Pons (tissue), 1 donor: ENCODE results near the gene ZNF526.

Experiments
- DNase-seq: peaks from one replicate; pipeline ENCODE4 v3.0.0-alpha.2; 2016; ENCODE audit warnings: low spot score

Gene ZNF526

DNA sequence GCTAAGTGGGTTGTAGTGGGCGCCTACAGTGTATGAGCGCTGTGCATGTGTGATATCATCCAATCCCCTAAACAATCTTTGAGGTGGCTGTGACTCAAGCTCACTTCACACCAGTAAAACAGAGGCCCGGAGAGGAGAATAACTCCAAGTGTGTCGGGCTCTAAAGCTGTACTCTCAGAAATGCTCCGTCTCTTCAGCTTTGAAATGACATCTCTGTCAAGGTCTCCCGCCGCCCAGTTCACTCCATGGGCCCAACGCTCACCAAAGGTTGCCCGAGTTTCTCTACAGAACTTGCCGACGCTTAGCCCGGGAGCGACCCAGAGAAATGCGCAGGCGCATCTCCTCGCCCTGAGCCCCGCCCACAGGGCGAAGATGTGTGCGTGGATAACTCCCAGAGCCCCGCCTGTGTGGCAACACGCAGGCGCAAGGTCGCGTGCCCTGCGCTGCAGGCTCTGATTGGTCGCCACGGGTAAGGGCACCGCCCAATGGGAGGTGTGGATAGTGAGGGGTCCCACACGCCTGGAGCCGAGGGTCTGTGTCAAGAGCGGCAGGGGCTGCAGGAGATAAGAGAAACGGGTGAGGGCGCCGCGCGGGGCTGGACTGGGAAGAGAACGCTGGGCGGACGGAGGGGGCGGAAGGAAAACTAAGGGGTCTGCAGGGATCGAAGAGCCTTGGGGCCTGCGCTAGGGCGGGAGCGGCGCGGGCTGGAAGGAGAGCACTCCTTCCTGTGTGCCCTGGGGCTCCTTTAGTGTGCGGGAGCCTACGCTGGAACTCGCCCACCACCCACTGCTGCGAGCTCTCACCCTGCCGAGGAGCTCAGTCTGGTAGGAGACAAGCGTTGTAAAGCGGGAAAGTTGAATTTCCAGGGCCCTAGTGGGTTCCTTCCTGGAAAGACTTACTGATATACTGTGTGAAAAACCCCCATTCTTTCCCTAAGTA, at the start of gene ZNF526:
Gene ZNF526 (plus strand): TSS at position 501 of the 939 bp plus-strand sequence. CDS start 4,092 bp downstream, outside the sequence.
- peak; percentile 97 for DNase-seq

DNA sequence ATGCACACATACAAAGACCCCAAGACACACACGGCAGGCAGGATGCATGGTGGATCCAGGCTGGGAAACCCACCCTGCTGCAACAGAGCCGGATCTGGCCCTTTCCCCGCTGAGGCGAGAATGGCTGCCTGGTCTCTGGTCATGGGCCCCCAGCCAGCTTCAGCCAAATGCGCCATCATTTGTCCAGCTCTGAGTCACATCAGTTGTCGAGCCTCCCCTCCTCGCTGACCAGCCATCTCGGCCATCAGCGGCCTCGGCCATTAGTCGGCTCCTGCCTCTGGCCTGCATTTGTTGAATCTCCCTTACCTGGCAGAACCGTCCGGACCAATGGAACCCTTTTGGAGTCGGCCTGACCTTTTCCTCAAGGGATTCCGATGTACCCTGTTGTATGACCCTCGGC, 49.4 kb upstream of the ZNF526 start:
- DNase-seq: no peak

DNA sequence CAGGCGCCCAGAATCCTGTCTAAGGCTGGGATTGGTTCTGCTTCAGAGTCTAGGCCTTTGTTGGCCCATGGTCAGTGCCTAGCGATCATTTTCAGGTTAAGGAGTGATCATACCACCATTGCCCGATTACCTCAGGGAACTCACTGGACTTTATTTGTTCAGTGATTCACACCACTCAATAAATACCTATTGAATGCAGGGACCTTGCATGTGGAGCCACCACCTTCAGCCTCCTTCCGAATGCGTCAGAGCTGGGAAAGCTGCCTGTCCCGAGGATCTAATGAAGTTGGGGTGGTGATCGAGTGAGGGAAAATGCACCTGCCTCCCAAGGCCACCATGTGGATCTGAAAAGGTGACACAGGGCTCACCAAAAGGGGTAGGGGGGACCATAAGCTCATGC, 47.9 kb upstream of the ZNF526 start:
- DNase-seq: no peak

DNA sequence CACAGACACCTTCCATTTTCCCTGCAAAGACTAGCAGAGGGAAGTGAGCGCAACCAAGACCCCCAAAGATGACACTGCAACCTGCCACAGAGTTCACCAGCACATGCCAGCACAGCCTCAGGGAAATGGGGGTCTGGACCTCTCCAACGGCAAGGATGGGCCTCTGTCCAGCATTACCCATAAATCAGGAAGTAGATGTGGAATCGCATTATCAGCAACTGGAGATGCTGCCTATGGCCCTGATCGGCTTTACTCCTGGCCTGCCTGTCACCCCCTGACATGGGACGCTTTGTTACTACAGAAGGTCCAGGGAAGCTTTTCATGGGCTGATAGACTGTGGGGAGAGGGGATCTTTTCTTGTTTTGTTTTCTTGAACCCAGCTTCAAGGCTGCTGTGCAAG, 46.4 kb upstream of the ZNF526 start:
- no peak for DNase-seq

- no peak for DNase-seq
Measured at GRCh38 chr19:42174188-42174587, 45.9 kb upstream of the ZNF526 start.

DNA sequence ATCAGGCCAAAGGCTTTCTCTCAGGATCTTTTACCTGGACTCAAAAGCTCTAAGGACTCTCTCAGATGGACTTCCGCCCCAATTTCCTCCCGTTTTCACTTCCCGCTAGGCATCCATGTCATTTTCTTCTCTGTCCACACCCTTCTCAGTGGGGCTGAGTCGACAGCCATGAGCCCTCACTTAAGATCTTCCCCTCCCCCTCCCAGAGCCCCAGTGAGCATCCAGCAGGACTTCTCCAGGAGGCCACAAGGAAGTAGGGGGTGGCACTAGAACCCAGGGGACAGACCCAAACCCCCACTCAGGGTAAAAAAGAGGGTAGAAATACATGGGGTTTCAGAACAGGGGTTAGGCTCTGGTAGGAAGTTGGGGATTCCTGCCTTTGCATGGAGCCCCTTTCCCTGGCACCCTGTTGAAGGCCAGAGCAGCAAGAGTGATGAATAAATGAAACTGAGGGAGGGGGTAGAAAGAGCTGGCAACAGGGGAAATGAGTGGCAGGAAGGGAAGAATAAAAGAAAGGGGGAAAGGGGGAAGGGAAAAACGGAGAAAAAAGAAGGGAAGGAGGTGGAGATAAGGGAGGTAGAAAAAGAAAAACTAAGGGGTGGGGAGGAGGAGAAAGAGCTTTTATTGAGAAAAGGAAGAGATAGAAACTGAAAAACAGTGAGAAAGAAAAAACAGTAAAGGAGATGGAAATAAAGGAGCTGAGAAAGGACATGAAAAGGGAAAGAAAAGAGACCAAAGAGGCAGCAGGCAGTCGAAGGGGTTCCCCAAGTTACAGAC, 45.0 kb upstream of the ZNF526 start:
- no peak for DNase-seq

DNA sequence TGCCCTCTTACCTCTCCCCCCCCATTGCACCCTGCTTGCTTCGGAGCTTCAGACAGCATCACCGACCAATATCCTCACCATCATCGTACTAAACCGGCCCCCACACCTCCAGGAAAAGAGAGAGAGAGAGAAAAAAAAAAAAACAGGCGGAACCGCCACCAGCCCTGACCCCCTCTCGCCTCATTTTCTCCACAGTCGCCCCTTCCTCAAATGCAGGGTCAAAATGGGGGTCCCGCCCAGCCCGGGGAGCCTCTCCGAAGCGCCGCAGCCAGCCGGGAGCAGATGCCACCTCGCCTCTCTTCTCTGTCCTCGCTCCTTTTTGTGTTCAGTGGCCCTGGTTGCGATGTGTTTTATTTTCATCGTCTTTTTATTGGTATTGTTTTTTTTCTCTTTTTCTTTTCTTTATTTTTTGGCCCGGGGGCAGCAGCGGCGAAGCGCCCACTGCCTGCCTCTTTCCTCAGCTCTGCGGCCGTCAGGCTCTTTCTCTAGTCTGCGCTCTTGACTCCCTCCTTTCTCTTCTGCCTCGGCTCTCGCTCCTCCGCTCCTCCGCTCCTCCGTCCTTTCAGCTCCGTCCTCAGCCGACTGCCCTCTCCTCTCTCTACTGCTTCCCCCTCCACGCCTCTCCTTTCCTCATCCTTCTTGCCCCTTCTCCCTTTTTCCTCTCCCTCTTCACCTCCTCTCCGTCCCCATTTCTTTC, 44.0 kb upstream of the ZNF526 start:
- DNase-seq: no peak

GRCh38 chr19:42176649-42176989, 43.5 kb upstream of the ZNF526 start:
- no peak for DNase-seq

- peak; percentile 29 for DNase-seq
Measured at GRCh38 chr19:42176990-42177685, 43.0 kb upstream of the ZNF526 start.

- no peak for DNase-seq
Measured at GRCh38 chr19:42177686-42178019, 42.5 kb upstream of the ZNF526 start.

DNA sequence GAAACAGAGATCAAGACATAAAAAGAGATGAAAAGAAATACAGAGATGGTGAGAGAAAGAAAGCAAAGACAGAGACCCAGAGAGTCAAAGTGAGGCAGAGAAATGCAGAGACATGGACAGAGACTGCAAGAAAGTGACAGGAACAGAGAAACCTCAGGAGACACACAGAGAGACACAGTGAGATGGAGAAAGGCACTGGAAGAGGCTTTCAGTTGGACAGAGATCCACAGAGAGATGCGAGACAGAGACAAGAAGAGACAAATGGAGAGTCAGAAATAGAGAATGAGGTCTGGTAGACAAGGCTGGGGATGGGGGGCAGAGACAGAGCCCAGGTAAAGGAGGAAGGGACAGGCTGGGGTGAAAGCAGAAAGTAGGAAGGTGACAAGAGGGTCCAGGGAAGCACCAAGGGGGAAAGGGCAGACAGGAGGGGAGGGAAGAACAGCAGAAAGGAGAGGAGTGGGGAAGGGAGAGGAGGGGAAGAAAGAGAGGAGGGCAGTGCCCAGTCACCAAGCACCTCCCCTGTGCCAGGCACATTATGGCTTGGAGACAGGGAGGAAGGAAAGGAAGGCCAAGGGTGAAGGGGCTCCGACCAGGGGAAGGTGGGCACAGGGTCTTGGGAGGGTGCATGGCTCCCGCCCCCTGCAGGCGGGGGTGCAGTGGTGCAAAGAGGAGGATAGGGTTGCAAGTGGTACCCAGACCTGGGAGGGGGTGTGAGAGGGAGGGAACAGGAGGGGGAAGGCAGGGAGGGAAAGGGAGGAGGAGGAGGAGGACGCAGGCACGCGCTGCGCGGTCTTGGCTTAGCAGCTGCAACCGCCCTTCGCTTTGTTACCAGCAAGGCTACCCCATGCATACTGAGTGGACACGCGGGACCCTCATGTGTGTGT, 41.1 kb upstream of the ZNF526 start:
- no peak for DNase-seq

- peak; percentile 82 for DNase-seq
Measured at GRCh38 chr19:42184401-42184861, 35.7 kb upstream of the ZNF526 start.

GRCh38 chr19:42185277-42185676, 34.8 kb upstream of the ZNF526 start:
- peak; percentile 35 for DNase-seq

DNA sequence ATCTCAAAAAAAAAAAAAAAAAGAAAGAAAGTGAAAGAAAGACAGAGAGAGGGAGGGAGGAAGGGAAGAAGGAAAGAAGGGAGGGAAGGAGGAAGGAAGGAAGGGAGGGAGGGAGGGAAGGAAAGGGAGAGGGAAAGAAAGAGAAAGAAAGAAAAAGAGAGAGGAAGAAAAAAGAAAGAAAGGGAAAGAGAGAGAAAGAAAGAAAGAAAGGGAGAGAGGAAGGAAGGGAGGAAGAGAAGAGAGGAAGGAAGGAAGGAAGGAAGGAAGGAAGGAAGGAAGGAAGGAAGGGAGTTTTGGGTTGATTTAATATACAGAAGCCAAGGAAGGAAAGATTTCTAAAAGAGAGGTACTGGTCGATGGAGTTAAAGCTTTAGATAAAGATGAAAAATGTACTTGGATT, 31.4 kb upstream of the ZNF526 start:
- no peak for DNase-seq

DNA sequence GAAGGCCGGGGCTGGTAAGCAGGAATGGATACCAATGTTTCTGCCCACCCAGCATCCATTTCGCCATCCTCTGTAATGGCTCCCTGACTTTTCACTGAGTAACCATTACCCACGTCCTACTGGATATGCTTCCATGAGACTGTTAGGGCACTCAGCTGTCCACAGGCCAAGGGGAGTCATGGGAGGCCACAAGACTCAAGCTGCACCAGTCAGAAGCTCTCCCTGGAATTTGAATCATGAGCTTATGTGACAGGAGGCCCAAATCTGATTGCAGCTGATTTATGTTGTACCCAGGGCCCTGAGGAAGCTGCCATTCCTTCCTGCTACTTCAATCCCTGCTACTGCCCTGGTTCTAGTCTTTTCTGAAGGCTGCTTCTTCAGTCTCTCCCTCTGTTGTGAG, 31.0 kb upstream of the ZNF526 start:
- no peak for DNase-seq

- DNase-seq: no peak
Measured at GRCh38 chr19:42191330-42191729, 28.8 kb upstream of the ZNF526 start.

DNA sequence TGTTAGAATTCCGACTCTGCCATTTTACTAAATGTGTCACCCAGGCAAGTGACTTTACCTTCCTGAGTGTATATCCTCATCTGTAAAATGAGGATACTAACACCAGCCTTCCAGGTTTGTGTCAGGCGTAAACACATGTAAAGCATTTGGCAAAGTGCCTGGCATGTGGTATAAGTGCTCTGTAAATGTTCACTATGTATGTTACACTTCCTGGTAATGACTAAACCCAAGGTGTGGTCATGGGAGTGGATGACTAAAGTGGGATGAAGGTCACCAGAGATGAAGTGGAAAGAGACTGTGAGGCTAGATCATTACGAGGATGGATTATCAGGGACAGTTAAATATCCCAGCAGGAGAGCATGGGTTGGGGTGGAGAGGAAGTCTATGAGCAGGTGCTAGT, 28.3 kb upstream of the ZNF526 start:
- DNase-seq: no peak

- no peak for DNase-seq
Measured at GRCh38 chr19:42193294-42193693, 26.8 kb upstream of the ZNF526 start.

GRCh38 chr19:42193706-42194105, 26.4 kb upstream of the ZNF526 start:
- no peak for DNase-seq

DNA sequence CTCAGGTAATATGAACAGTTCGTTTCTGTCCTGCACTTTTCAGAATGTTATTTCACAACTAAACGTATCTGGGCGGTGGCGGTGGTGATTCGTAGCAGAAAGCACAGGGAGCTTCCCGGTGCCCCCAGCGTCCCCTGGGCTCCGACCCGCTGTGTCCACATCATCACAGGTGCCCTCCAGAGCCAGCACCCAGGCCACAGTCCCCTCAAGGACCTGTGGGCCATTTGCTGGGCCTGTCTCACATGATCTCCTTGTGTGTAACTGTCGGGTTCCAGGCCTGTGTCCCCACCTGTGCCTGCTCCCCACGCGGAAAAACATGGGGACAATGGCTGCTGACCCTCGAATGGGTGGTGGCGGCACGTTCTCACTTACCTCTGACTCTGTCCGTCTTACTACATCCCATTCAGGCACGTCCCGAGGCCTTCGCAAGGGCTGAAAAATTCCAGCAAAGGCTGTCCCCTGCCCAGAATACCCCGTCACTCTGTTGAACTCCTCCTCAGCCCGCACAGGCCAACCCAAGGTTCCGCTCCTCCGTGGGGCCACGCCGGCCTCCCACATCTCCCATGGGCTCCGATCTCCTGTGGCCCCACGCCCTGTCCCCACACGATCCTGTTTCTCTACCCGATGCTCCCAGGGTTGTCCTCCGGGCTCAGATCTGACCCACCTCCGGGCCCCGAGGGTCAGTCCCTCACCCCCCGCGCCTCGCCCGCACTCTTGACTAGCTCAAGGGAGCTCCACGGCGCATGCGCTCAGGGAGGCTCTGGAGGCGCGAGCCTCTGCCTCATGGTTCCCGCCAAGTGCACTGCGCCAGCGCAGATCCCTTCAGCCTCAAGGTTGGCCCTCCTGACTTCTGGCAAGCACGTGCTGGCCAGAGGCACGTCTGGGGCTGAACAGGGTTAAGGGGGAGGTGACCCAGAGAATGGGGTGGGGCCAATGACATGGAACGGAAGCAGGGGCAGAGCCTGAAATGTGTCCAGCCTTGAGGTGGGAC, 23.8 kb upstream of the ZNF526 start:
- DNase-seq: no peak
